Measurements from ENCODE around the gene CLCF1. TPM values are rescaled to one million over a fixed set of nuclear protein-coding genes. Genes with fewer than 3 reads are reported as not detected.

CLCF1 gene
- polyA plus RNA-seq, 1 donor (not counting 4 experiments of a cell fraction or from before 2014, with no cell fraction given): 2.7 TPM

DNA sequence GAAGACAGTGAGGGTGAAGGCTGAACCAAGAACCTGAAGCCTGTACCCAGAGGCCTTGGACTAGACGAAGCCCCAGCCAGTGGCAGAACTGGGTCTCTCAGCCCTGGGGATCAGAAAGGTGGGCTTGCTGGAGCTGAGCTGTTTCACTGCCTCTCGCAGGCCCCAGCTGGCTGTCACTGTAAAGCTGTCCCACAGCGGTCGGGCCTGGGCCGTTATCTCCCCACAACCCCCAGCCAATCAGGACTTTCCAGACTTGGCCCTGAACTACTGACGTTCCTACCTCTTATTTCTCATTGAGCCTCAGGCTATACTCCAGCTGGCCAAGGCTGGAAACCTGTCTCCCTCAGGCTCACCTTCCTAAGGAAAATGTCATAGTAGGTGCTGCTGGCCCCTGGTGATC, 24.1 kb upstream of the CLCF1 start:
- H3K79me2 ChIP-seq (ENCODE audit: control insufficient read depth, insufficient read depth, low read length): peaks cover 21% of the 10 kb centered on the region
- H3K27me3 ChIP-seq (ENCODE audit: control insufficient read depth, extremely low read depth, insufficient read depth, low read length): no peaks in the 10 kb centered on the region
- DNase-seq (ENCODE audit: low read depth, low spot score): no peak
- no peak overlapping the region for H3K4me2 ChIP-seq (ENCODE audit: control insufficient read depth, extremely low read depth, insufficient read depth, low read depth, low read length)
- no peaks in the 10 kb centered on the region for H3K9me3 ChIP-seq (ENCODE audit: control insufficient read depth, low read depth, low read length)
- dilution Hi-C loops (cut with MboI; ENCODE audit: extremely low pct_ligation_motif_present, low sequenced_read_pairs): no loop called here
- no peak overlapping the region for H3K27ac ChIP-seq (ENCODE audit: control insufficient read depth, insufficient read depth, low read length)
- H3K9me1 ChIP-seq (ENCODE audit: control insufficient read depth, extremely low read depth, insufficient read depth, low read length): no peaks in the 10 kb centered on the region
- H3K36me3 ChIP-seq (ENCODE audit: control insufficient read depth in 2 of 2, extremely low read depth in 1 of 2, insufficient read depth in 2 of 2, low read length in 2 of 2): peaks cover 23 to 36% of the 10 kb centered on the region in 2 experiments
- H3K9ac ChIP-seq (ENCODE audit: control insufficient read depth, extremely low read depth, insufficient read depth, low read length): no peak overlapping the region
- H2AFZ ChIP-seq (ENCODE audit: control insufficient read depth, low read length): no peak overlapping the region
- TF ChIP-seq, protein P1, sequence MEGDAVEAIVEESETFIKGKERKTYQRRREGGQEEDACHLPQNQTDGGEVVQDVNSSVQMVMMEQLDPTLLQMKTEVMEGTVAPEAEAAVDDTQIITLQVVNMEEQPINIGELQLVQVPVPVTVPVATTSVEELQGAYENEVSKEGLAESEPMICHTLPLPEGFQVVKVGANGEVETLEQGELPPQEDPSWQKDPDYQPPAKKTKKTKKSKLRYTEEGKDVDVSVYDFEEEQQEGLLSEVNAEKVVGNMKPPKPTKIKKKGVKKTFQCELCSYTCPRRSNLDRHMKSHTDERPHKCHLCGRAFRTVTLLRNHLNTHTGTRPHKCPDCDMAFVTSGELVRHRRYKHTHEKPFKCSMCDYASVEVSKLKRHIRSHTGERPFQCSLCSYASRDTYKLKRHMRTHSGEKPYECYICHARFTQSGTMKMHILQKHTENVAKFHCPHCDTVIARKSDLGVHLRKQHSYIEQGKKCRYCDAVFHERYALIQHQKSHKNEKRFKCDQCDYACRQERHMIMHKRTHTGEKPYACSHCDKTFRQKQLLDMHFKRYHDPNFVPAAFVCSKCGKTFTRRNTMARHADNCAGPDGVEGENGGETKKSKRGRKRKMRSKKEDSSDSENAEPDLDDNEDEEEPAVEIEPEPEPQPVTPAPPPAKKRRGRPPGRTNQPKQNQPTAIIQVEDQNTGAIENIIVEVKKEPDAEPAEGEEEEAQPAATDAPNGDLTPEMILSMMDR (optimal IDR thresholded peaks at IDR 0.05 in 1 of 3, IDR thresholded peaks at IDR 0.05 in 1 of 3, conservative IDR thresholded peaks at IDR 0.05 in 1 of 3; ENCODE audit: extremely low read depth in 1 of 3, insufficient read depth in 2 of 3, low read length in 3 of 3): no peak
- TF ChIP-seq EZH2 (IDR thresholded peaks at IDR 0.05; ENCODE audit: low read length): no peak
- no peak overlapping the region for H3K4me3 ChIP-seq (ENCODE audit: control insufficient read depth in 2 of 3, extremely low read depth in 1 of 3, insufficient read depth in 2 of 3, low read depth in 1 of 3, low read length in 3 of 3)
- H4K20me1 ChIP-seq (ENCODE audit: control insufficient read depth, extremely low read depth, insufficient read depth, low read length): no peaks in the 10 kb centered on the region
- H3K4me1 ChIP-seq (ENCODE audit: control insufficient read depth, extremely low read depth, insufficient read depth, low read length): peaks cover 15% of the 10 kb centered on the region
- no peak for FAIRE-seq

GRCh38 chr11:67396587-67397389, 23.4 kb upstream of the CLCF1 start:
- DNase-seq (ENCODE audit: low read depth, low spot score): no peak
- peaks cover 11% of the 10 kb centered on the region for H3K4me1 ChIP-seq (ENCODE audit: control insufficient read depth, extremely low read depth, insufficient read depth, low read length)
- peaks cover 23 to 36% of the 10 kb centered on the region in 2 experiments for H3K36me3 ChIP-seq (ENCODE audit: control insufficient read depth in 2 of 2, extremely low read depth in 1 of 2, insufficient read depth in 2 of 2, low read length in 2 of 2)
- no peak overlapping the region for H3K9ac ChIP-seq (ENCODE audit: control insufficient read depth, extremely low read depth, insufficient read depth, low read length)
- peaks cover 22% of the 10 kb centered on the region for H3K79me2 ChIP-seq (ENCODE audit: control insufficient read depth, insufficient read depth, low read length)
- no peak overlapping the region for H3K27ac ChIP-seq (ENCODE audit: control insufficient read depth, insufficient read depth, low read length)
- TF ChIP-seq, protein P1 (optimal IDR thresholded peaks at IDR 0.05 in 1 of 3, IDR thresholded peaks at IDR 0.05 in 1 of 3, conservative IDR thresholded peaks at IDR 0.05 in 1 of 3; ENCODE audit: extremely low read depth in 1 of 3, insufficient read depth in 2 of 3, low read length in 3 of 3): no peak
- no peak for TF ChIP-seq EZH2 (IDR thresholded peaks at IDR 0.05; ENCODE audit: low read length)
- no peak overlapping the region for H3K4me2 ChIP-seq (ENCODE audit: control insufficient read depth, extremely low read depth, insufficient read depth, low read depth, low read length)
- dilution Hi-C loops (cut with MboI; ENCODE audit: extremely low pct_ligation_motif_present, low sequenced_read_pairs): no loop called here
- FAIRE-seq: no peak
- H4K20me1 ChIP-seq (ENCODE audit: control insufficient read depth, extremely low read depth, insufficient read depth, low read length): no peaks in the 10 kb centered on the region
- H3K9me1 ChIP-seq (ENCODE audit: control insufficient read depth, extremely low read depth, insufficient read depth, low read length): no peaks in the 10 kb centered on the region
- no peaks in the 10 kb centered on the region for H3K9me3 ChIP-seq (ENCODE audit: control insufficient read depth, low read depth, low read length)
- no peaks in the 10 kb centered on the region for H3K27me3 ChIP-seq (ENCODE audit: control insufficient read depth, extremely low read depth, insufficient read depth, low read length)
- no peak overlapping the region for H3K4me3 ChIP-seq (ENCODE audit: control insufficient read depth in 2 of 3, extremely low read depth in 1 of 3, insufficient read depth in 2 of 3, low read depth in 1 of 3, low read length in 3 of 3)
- H2AFZ ChIP-seq (ENCODE audit: control insufficient read depth, low read length): no peak overlapping the region

Measured in keratinocyte (primary cell).